Measurements from ENCODE around the gene DENND1B. TPM values are rescaled to one million over a fixed set of nuclear protein-coding genes. Genes with fewer than 3 reads are reported as not detected.

The DENND1B gene
- polyA plus RNA-seq, 1 donor: 10.9 TPM

GRCh38 chr1:197801684-197802083, 26.4 kb upstream of the DENND1B start:
- H3K36me3 ChIP-seq (ENCODE audit: control insufficient read depth, insufficient read depth, low read length): no peaks in the 10 kb centered on the region
- no peak overlapping the region for H3K27ac ChIP-seq (ENCODE audit: low read length)
- no peaks in the 10 kb centered on the region for H3K27me3 ChIP-seq (ENCODE audit: control insufficient read depth, insufficient read depth, low read length)
- H3K4me3 ChIP-seq (ENCODE audit: low read length): no peak overlapping the region
- no CpG with 5 or more reads among the region's 4 CpGs for WGBS (ENCODE audit: insufficient coverage, low lambda C conversion rate)
- DNase-seq: no peak
- no peaks in the 10 kb centered on the region for H3K4me1 ChIP-seq (ENCODE audit: control insufficient read depth, insufficient read depth, low read length)
- peaks cover 21% of the 10 kb centered on the region for H3K9me3 ChIP-seq (ENCODE audit: control insufficient read depth, low read depth, low read length)

GRCh38 chr1:197801111-197801482, 25.8 kb upstream of the DENND1B start:
- H3K27me3 ChIP-seq (ENCODE audit: control insufficient read depth, insufficient read depth, low read length): no peaks in the 10 kb centered on the region
- no peak overlapping the region for H3K4me3 ChIP-seq (ENCODE audit: low read length)
- H3K4me1 ChIP-seq (ENCODE audit: control insufficient read depth, insufficient read depth, low read length): no peaks in the 10 kb centered on the region
- no peak for DNase-seq
- H3K9me3 ChIP-seq (ENCODE audit: control insufficient read depth, low read depth, low read length): peaks cover 25% of the 10 kb centered on the region
- no peak overlapping the region for H3K27ac ChIP-seq (ENCODE audit: low read length)
- no peaks in the 10 kb centered on the region for H3K36me3 ChIP-seq (ENCODE audit: control insufficient read depth, insufficient read depth, low read length)
- no CpG with 5 or more reads among the region's 1 CpG for WGBS (ENCODE audit: insufficient coverage, low lambda C conversion rate)

- Histone ChIP-seq H3K27ac (ENCODE audit: low read length) (no peak overlapping the region), H3K27me3 (ENCODE audit: control insufficient read depth, insufficient read depth, low read length) (no peaks in the 10 kb centered on the region), H3K9me3 (ENCODE audit: control insufficient read depth, low read depth, low read length) (peaks cover 29% of the 10 kb centered on the region), H3K36me3 (ENCODE audit: control insufficient read depth, insufficient read depth, low read length) (no peaks in the 10 kb centered on the region), H3K4me1 (ENCODE audit: control insufficient read depth, insufficient read depth, low read length) (no peaks in the 10 kb centered on the region), H3K4me3 (ENCODE audit: low read length) (no peak overlapping the region)
- no CpG with 5 or more reads among the region's 6 CpGs for WGBS (ENCODE audit: insufficient coverage, low lambda C conversion rate)
- DNase-seq: no peak
Observed at GRCh38 chr1:197800379-197801110, 25.3 kb upstream of the DENND1B start.

GRCh38 chr1:197799271-197799670, 24.0 kb upstream of the DENND1B start:
- no peaks in the 10 kb centered on the region for H3K4me1 ChIP-seq (ENCODE audit: control insufficient read depth, insufficient read depth, low read length)
- H3K9me3 ChIP-seq (ENCODE audit: control insufficient read depth, low read depth, low read length): peaks cover 29% of the 10 kb centered on the region
- no peaks in the 10 kb centered on the region for H3K36me3 ChIP-seq (ENCODE audit: control insufficient read depth, insufficient read depth, low read length)
- no peak overlapping the region for H3K27ac ChIP-seq (ENCODE audit: low read length)
- H3K4me3 ChIP-seq (ENCODE audit: low read length): no peak overlapping the region
- DNase-seq: no peak
- no peaks in the 10 kb centered on the region for H3K27me3 ChIP-seq (ENCODE audit: control insufficient read depth, insufficient read depth, low read length)

GRCh38 chr1:197798492-197798891, 23.2 kb upstream of the DENND1B start:
- H3K27ac ChIP-seq (ENCODE audit: low read length): no peak overlapping the region
- peaks cover 29% of the 10 kb centered on the region for H3K9me3 ChIP-seq (ENCODE audit: control insufficient read depth, low read depth, low read length)
- no peak overlapping the region for H3K4me3 ChIP-seq (ENCODE audit: low read length)
- no CpG with 5 or more reads among the region's 1 CpG for WGBS (ENCODE audit: insufficient coverage, low lambda C conversion rate)
- no peaks in the 10 kb centered on the region for H3K36me3 ChIP-seq (ENCODE audit: control insufficient read depth, insufficient read depth, low read length)
- DNase-seq: no peak
- H3K27me3 ChIP-seq (ENCODE audit: control insufficient read depth, insufficient read depth, low read length): no peaks in the 10 kb centered on the region
- H3K4me1 ChIP-seq (ENCODE audit: control insufficient read depth, insufficient read depth, low read length): no peaks in the 10 kb centered on the region

GRCh38 chr1:197797010-197797409, 21.7 kb upstream of the DENND1B start:
- no peaks in the 10 kb centered on the region for H3K36me3 ChIP-seq (ENCODE audit: control insufficient read depth, insufficient read depth, low read length)
- peaks cover 29% of the 10 kb centered on the region for H3K9me3 ChIP-seq (ENCODE audit: control insufficient read depth, low read depth, low read length)
- no peak for DNase-seq
- H3K4me1 ChIP-seq (ENCODE audit: control insufficient read depth, insufficient read depth, low read length): no peaks in the 10 kb centered on the region
- H3K27me3 ChIP-seq (ENCODE audit: control insufficient read depth, insufficient read depth, low read length): no peaks in the 10 kb centered on the region
- H3K4me3 ChIP-seq (ENCODE audit: low read length): no peak overlapping the region
- H3K27ac ChIP-seq (ENCODE audit: low read length): no peak overlapping the region

GRCh38 chr1:197788741-197789739, 13.8 kb upstream of the DENND1B start:
- Histone ChIP-seq H3K4me1 (ENCODE audit: control insufficient read depth, insufficient read depth, low read length) (peaks cover 2% of the 10 kb centered on the region), H3K9me3 (ENCODE audit: control insufficient read depth, low read depth, low read length) (peaks cover 5% of the 10 kb centered on the region), H3K27me3 (ENCODE audit: control insufficient read depth, insufficient read depth, low read length) (no peaks in the 10 kb centered on the region), H3K36me3 (ENCODE audit: control insufficient read depth, insufficient read depth, low read length) (no peaks in the 10 kb centered on the region), H3K27ac (ENCODE audit: low read length) (no peak overlapping the region), H3K4me3 (ENCODE audit: low read length) (no peak overlapping the region)
- DNase-seq: no peak
- 100% methylated on average over 1 of the region's 3 CpGs for WGBS (ENCODE audit: insufficient coverage, low lambda C conversion rate)

GRCh38 chr1:197787623-197788536, 12.6 kb upstream of the DENND1B start:
- Histone ChIP-seq H3K27me3 (ENCODE audit: control insufficient read depth, insufficient read depth, low read length) (no peaks in the 10 kb centered on the region), H3K4me1 (ENCODE audit: control insufficient read depth, insufficient read depth, low read length) (peaks cover 12% of the 10 kb centered on the region)
- no CpG with 5 or more reads among the region's 7 CpGs for WGBS (ENCODE audit: insufficient coverage, low lambda C conversion rate)

GRCh38 chr1:197787056-197787455, 11.8 kb upstream of the DENND1B start:
- DNase-seq: no peak
- 44% methylated on average over 2 of the region's 3 CpGs for WGBS (ENCODE audit: insufficient coverage, low lambda C conversion rate)
- Histone ChIP-seq H3K27ac (ENCODE audit: low read length) (no peak overlapping the region), H3K27me3 (ENCODE audit: control insufficient read depth, insufficient read depth, low read length) (no peaks in the 10 kb centered on the region), H3K36me3 (ENCODE audit: control insufficient read depth, insufficient read depth, low read length) (no peaks in the 10 kb centered on the region), H3K4me3 (ENCODE audit: low read length) (no peak overlapping the region), H3K4me1 (ENCODE audit: control insufficient read depth, insufficient read depth, low read length) (peaks cover 13% of the 10 kb centered on the region), H3K9me3 (ENCODE audit: control insufficient read depth, low read depth, low read length) (peaks cover 5% of the 10 kb centered on the region)

More at GRCh38 chr1:197787623-197788536, 12.6 kb upstream of the DENND1B start:
- peaks cover 5% of the 10 kb centered on the region for H3K9me3 ChIP-seq (ENCODE audit: control insufficient read depth, low read depth, low read length)
- H3K27ac ChIP-seq (ENCODE audit: low read length): no peak overlapping the region
- no peak overlapping the region for H3K4me3 ChIP-seq (ENCODE audit: low read length)
- DNase-seq: no peak
- H3K36me3 ChIP-seq (ENCODE audit: control insufficient read depth, insufficient read depth, low read length): no peaks in the 10 kb centered on the region

GRCh38 chr1:197786280-197786679, 11.0 kb upstream of the DENND1B start:
- Histone ChIP-seq H3K9me3 (ENCODE audit: control insufficient read depth, low read depth, low read length) (peaks cover 5% of the 10 kb centered on the region), H3K36me3 (ENCODE audit: control insufficient read depth, insufficient read depth, low read length) (no peaks in the 10 kb centered on the region), H3K4me1 (ENCODE audit: control insufficient read depth, insufficient read depth, low read length) (peaks cover 13% of the 10 kb centered on the region), H3K27ac (ENCODE audit: low read length) (no peak overlapping the region), H3K4me3 (ENCODE audit: low read length) (no peak overlapping the region), H3K27me3 (ENCODE audit: control insufficient read depth, insufficient read depth, low read length) (no peaks in the 10 kb centered on the region)
- no peak for DNase-seq
- whole genome bisulfite sequencing (ENCODE audit: insufficient coverage, low lambda C conversion rate): no CpG with 5 or more reads among the region's 1 CpG

All from large intestine (tissue), 3 donors.